Gastroesophageal sphincter (tissue), 3 donors: ENCODE measurements around the gene ZNF506.

Experiments used
- EP300 ChIP-seq: sonication (generic); formaldehyde crosslinking; IDR thresholded peaks from one replicate; pipeline ENCODE4 v1.6.1; 2017; ENCODE audit warnings: antibody characterized with exemption, mild to moderate bottlenecking
- POLR2A ChIP-seq, 2 donors: fragments of 450-650 bp; IDR thresholded peaks; one replicate each; pipeline ENCODE4 v1.6.1; 2017; ENCODE audit warnings: antibody characterized with exemption in 2 of 2, mild to moderate bottlenecking in 2 of 2, moderate library complexity in 1 of 2
- POLR2AphosphoS5 ChIP-seq: sonication (generic); formaldehyde crosslinking; IDR thresholded peaks from one replicate; pipeline ENCODE4 v1.6.1; 2017; ENCODE audit warnings: antibody characterized with exemption
- TF ChIP-seq, protein P1 (sequence below), 4 experiments: fragments of 200-600 bp in 2 of 4; fragments of 450-650 bp in 2 of 4; sonication (generic) in 1 of 4; IDR thresholded peaks; one replicate each; pipeline ENCODE4 v1.5.1; 2017 to 2019; ENCODE audit warnings: antibody characterized with exemption in 4 of 4, mild to moderate bottlenecking in 2 of 4, moderate library complexity in 2 of 4

DNA sequence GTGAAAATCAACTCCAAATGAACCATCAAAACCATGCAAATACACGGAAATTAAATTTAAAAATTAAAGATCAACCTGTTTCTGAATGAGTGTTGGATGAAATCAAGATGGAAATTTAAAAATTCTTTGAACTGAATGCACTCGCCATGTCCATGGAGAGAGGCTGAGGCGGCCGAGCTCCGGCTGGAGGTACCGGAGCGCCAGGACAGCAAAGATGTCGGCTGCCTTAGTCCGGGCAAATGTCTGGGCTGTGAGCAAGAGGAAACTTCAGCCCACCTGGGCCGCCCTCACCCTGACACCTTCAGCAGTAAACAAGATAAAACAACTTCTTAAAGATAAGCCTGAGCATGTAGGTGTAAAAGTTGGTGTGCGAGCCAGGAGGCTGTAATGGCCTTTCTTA is 5.3 kb upstream of the ZNF506 start:
- TF ChIP-seq, protein P1, sequence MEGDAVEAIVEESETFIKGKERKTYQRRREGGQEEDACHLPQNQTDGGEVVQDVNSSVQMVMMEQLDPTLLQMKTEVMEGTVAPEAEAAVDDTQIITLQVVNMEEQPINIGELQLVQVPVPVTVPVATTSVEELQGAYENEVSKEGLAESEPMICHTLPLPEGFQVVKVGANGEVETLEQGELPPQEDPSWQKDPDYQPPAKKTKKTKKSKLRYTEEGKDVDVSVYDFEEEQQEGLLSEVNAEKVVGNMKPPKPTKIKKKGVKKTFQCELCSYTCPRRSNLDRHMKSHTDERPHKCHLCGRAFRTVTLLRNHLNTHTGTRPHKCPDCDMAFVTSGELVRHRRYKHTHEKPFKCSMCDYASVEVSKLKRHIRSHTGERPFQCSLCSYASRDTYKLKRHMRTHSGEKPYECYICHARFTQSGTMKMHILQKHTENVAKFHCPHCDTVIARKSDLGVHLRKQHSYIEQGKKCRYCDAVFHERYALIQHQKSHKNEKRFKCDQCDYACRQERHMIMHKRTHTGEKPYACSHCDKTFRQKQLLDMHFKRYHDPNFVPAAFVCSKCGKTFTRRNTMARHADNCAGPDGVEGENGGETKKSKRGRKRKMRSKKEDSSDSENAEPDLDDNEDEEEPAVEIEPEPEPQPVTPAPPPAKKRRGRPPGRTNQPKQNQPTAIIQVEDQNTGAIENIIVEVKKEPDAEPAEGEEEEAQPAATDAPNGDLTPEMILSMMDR (IDR thresholded peaks at IDR 0.05), result no peak
- TF ChIP-seq POLR2A (IDR thresholded peaks at IDR 0.05) (no peak), POLR2AphosphoS5 (no peak), EP300 (no peak)
